HepG2 (cell line): ENCODE results near the gene PPOX. TPM values are rescaled to one million over a fixed set of nuclear protein-coding genes. Genes with fewer than 3 reads are reported as not detected.
A peak's percentile ranks its signal among the peaks of the same experiment; 100 is the strongest.

Experiments
- ATF6 ChIP-seq: sonication (generic); formaldehyde crosslinking; conservative IDR thresholded peaks from 2 replicates; pipeline ENCODE4 v1.4.0; 2020; ENCODE audit warnings: missing genetic modification reagents
- ESRRA ChIP-seq: sonication (generic); formaldehyde crosslinking; IDR thresholded peaks from 2 replicates; pipeline ENCODE4 v1.5.1; 2020; ENCODE audit warnings: mild to moderate bottlenecking, low read depth, missing genetic modification reagents
- FOSL2 ChIP-seq: sonication (generic); formaldehyde crosslinking; IDR thresholded peaks from 2 replicates; pipeline ENCODE4 v1.4.0; 2020; ENCODE audit warnings: missing genetic modification reagents
- HOMEZ ChIP-seq: IDR thresholded peaks from 2 replicates; pipeline ENCODE4 v1.6.1; 2016; ENCODE audit warnings: low read depth
- KAT2B ChIP-seq: fragments of 150-350 bp; IDR thresholded peaks from 2 replicates; pipeline ENCODE4 v1.6.1; 2014; ENCODE audit warnings: low read depth, low read length, borderline replicate concordance
- LCORL ChIP-seq, 2 experiments: fragments of 450-650 bp in 1 of 2; sonication (generic) in 1 of 2; formaldehyde crosslinking in 1 of 2; IDR thresholded peaks; 2 replicates each; pipeline versions ENCODE4 v1.5.0 to v1.6.1; 2017 to 2020; ENCODE audit warnings: antibody characterized with exemption in 1 of 2, missing genetic modification reagents in 1 of 2
- MBD4 ChIP-seq: IDR thresholded peaks from 2 replicates; pipeline ENCODE4 v1.6.1; 2012; ENCODE audit warnings: low read length, inconsistent platforms, borderline replicate concordance
- NPAS2 ChIP-seq: sonication (generic); formaldehyde crosslinking; IDR thresholded peaks from 2 replicates; pipeline ENCODE4 v1.8.0; 2022; ENCODE audit warnings: mild to moderate bottlenecking, missing genetic modification reagents, borderline replicate concordance
- POGK ChIP-seq: sonication (generic); formaldehyde crosslinking; conservative IDR thresholded peaks from 2 replicates; pipeline ENCODE4 v1.8.0; 2022; ENCODE audit warnings: mild to moderate bottlenecking, moderate library complexity, missing genetic modification reagents
- RNF219 ChIP-seq: sonication (generic); formaldehyde crosslinking; IDR thresholded peaks from 2 replicates; pipeline ENCODE4 v1.5.0; 2020; ENCODE audit warnings: mild to moderate bottlenecking, missing genetic modification reagents
- TBL1XR1 ChIP-seq: fragments of 150-350 bp; IDR thresholded peaks from 2 replicates; pipeline ENCODE4 v1.6.1; 2014; ENCODE audit warnings: borderline replicate concordance, low read length; ENCODE audit not compliant: partially characterized antibody
- TBP ChIP-seq: sonication (generic); formaldehyde crosslinking; IDR thresholded peaks from 2 replicates; pipeline ENCODE4 v1.5.0; 2020; ENCODE audit warnings: missing genetic modification reagents
- TEAD2 ChIP-seq: sonication (generic); formaldehyde crosslinking; IDR thresholded peaks from 2 replicates; pipeline ENCODE4 v1.9.0; 2021; ENCODE audit warnings: missing genetic modification reagents
- ZFP90 ChIP-seq: sonication (generic); formaldehyde crosslinking; IDR thresholded peaks from 2 replicates; pipeline ENCODE4 v1.8.0; 2022; ENCODE audit warnings: missing genetic modification reagents, mild to moderate bottlenecking, inconsistent platforms, borderline replicate concordance
- ZNF629 ChIP-seq: sonication (generic); formaldehyde crosslinking; conservative IDR thresholded peaks from 2 replicates; pipeline ENCODE4 v1.5.0; 2020; ENCODE audit warnings: missing genetic modification reagents
- ZNF703 ChIP-seq: sonication (generic); formaldehyde crosslinking; IDR thresholded peaks from 2 replicates; pipeline ENCODE4 v1.5.1; 2020; ENCODE audit warnings: missing genetic modification reagents, mild to moderate bottlenecking, moderate library complexity, borderline replicate concordance
- ZXDC ChIP-seq: sonication (generic); formaldehyde crosslinking; IDR thresholded peaks from 2 replicates; pipeline ENCODE4 v1.5.0; 2020; ENCODE audit warnings: mild to moderate bottlenecking, missing genetic modification reagents
- polyA plus RNA-seq, 8 experiments: library from polyadenylated mRNA; depleted of rRNA in 3 of 8; stranded (reverse) in 7 of 8; unstranded in 1 of 8; fragments of >200 nt; fragmentation: Illumina TruSeq in 4 of 8; extraction: Trizol in 4 of 8; gene quantifications; 2 replicates each; pipeline versions ENCODE4 v1.2.1 to v1.2.3, GENCODE V29; 2011 to 2016; ENCODE audit warnings: low read depth in 4 of 8, missing spikeins in 1 of 8, mixed read lengths in 1 of 8; ENCODE audit not compliant: insufficient read depth in 1 of 8
- total RNA-seq, 5 experiments: library from RNA; depleted of rRNA; stranded (reverse); fragments of >200 nt; fragmentation: Illumina TruSeq; extraction: Trizol; gene quantifications; 2 replicates each; pipeline ENCODE4 v1.2.3, GENCODE V29; 2016; ENCODE audit warnings: low read depth in 1 of 5

PPOX gene
- total and polyA plus RNA-seq, 2 of the 13 experiments (the other 11 are each of a cell fraction or from before 2014, with no cell fraction given) = 15.5 to 27.7 TPM

- no peak for TF ChIP-seq TBP
- TF ChIP-seq RNF219 (CRISPR knock-in tag) = no peak
- no peak for TF ChIP-seq TBL1XR1
- no peak for TF ChIP-seq NPAS2 (CRISPR knock-in tag)
- TF ChIP-seq ATF6 = no peak
- TF ChIP-seq LCORL (IDR thresholded peaks at IDR 0.05) = no peak
- no peak for TF ChIP-seq LCORL (CRISPR knock-in tag; IDR thresholded peaks at IDR 0.05)
- TF ChIP-seq ZNF629 (CRISPR knock-in tag) = no peak
- no peak for TF ChIP-seq TEAD2
- TF ChIP-seq ZFP90 (CRISPR knock-in tag) = 0 out of 2 replicates have a peak, but pooled peaks have one; percentile 62
- no peak for TF ChIP-seq ZXDC
- no peak for TF ChIP-seq ESRRA (CRISPR knock-in tag)
- TF ChIP-seq HOMEZ (CRISPR knock-in tag) = no peak
- TF ChIP-seq KAT2B = no peak
- peak; percentile 39; the same call in 1 of the 2 replicates for TF ChIP-seq POGK (CRISPR knock-in tag)
- TF ChIP-seq ZNF703 (CRISPR knock-in tag) = no peak
- TF ChIP-seq FOSL2 (CRISPR knock-in tag) = no peak
- no peak for TF ChIP-seq MBD4
These were observed 53.1 kb downstream of the PPOX start (continued) for GRCh38 chr1:161219078-161219892.
